ENCODE data around the gene ASIC2. TPM values are rescaled to one million over a fixed set of nuclear protein-coding genes. Genes with fewer than 3 reads are reported as not detected.

ASIC2 gene
- total RNA-seq, 2 experiments from 2014 or later: not detected

DNA sequence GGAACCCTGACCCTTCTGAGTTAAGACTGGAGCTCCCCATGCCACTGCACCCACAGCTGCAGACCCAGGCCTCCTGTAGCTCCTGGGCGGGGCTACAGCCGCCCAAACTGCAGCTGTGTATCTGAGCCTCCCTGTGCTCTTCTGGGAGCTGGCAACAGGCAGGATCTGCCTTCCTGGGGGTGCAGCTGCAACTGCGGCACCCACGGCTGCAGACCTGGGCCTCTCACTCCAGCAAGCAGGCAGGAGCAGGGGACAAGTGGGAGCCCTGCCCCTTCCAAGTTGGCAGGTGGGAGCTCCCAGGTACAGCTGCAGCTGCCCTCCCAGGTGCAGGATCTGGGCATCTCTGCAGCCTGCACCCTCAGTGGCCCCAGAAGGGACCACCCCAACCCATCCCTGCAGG is 259.9 kb downstream of the ASIC2 start:
- Histone ChIP-seq H3K27ac (ENCODE audit: low read depth in 1 of 2, low read length in 2 of 2) (no peak overlapping the region), H3K36me3 (ENCODE audit: insufficient read depth, low read length) (no peaks in the 10 kb centered on the region), H3K4me3 (ENCODE audit: low read length) (no peak overlapping the region), H3K4me1 (ENCODE audit: insufficient read depth, low read length) (no peaks in the 10 kb centered on the region), H3K27me3 (ENCODE audit: control insufficient read depth in 1 of 2, insufficient read depth in 2 of 2, low read length in 2 of 2) (peaks cover 15 to 24% of the 10 kb centered on the region in 2 experiments), H3K9me3 (ENCODE audit: control insufficient read depth in 1 of 2, insufficient read depth in 1 of 2, low read length in 2 of 2) (peaks cover 0 to 13% of the 10 kb centered on the region in 2 experiments)
- DNase-seq (no peak), ATAC-seq (ENCODE audit: poor library complexity) (no peak)
- no peak overlapping the region for H3K4me3 Mint-ChIP-seq
- CTCF ChIA-PET: no interaction called here
- no peaks in the 10 kb centered on the region for H3K36me3 Mint-ChIP-seq (ENCODE audit: low read depth)
- intact Hi-C loops (cut with DNase I, micrococcal nuclease): no loop called here
- TF ChIP-seq, protein P1, sequence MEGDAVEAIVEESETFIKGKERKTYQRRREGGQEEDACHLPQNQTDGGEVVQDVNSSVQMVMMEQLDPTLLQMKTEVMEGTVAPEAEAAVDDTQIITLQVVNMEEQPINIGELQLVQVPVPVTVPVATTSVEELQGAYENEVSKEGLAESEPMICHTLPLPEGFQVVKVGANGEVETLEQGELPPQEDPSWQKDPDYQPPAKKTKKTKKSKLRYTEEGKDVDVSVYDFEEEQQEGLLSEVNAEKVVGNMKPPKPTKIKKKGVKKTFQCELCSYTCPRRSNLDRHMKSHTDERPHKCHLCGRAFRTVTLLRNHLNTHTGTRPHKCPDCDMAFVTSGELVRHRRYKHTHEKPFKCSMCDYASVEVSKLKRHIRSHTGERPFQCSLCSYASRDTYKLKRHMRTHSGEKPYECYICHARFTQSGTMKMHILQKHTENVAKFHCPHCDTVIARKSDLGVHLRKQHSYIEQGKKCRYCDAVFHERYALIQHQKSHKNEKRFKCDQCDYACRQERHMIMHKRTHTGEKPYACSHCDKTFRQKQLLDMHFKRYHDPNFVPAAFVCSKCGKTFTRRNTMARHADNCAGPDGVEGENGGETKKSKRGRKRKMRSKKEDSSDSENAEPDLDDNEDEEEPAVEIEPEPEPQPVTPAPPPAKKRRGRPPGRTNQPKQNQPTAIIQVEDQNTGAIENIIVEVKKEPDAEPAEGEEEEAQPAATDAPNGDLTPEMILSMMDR (IDR thresholded peaks at IDR 0.05): no peak
- no peaks in the 10 kb centered on the region for H3K4me1 Mint-ChIP-seq (ENCODE audit: low read depth)
- POLR2A ChIA-PET: no interaction called here
- no peak overlapping the region for H3K27ac Mint-ChIP-seq
- peaks cover 2% of the 10 kb centered on the region for H3K9me3 Mint-ChIP-seq
- peaks cover 51% of the 10 kb centered on the region for H3K27me3 Mint-ChIP-seq

DNA sequence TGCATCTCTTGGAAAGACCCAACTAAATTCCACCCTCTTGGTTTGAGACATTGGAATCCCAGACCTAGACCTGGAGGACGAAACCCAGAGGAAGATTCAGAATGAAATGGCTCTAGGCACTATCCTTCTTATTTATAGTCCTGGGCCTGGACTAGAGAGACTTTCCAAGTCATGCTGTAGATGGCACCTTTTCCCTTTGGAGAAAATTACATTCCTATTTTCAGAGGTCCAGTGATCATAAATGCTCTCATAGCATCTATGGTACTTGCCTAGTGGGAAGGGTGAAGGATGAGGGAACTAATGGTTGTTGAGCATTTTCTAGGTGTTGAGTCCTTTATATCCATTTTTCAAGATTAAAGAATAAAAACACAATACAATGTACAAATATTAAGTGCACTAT is 264.3 kb downstream of the ASIC2 start:
- ATAC-seq (ENCODE audit: poor library complexity): no peak
- H3K9me3 Mint-ChIP-seq: no peaks in the 10 kb centered on the region
- H3K27ac ChIP-seq (ENCODE audit: low read depth in 1 of 2, low read length in 2 of 2): no peak overlapping the region
- no peak for DNase-seq
- POLR2A ChIA-PET: no interaction called here
- no peaks in the 10 kb centered on the region for H3K36me3 Mint-ChIP-seq (ENCODE audit: low read depth)
- H3K36me3 ChIP-seq (ENCODE audit: insufficient read depth, low read length): no peaks in the 10 kb centered on the region
- intact Hi-C loops (cut with DNase I, micrococcal nuclease): no loop called here
- H3K4me3 ChIP-seq (ENCODE audit: low read length): no peak overlapping the region
- TF ChIP-seq, protein P1 (IDR thresholded peaks at IDR 0.05): no peak
- peaks cover 8 to 11% of the 10 kb centered on the region in 2 experiments for H3K27me3 ChIP-seq (ENCODE audit: control insufficient read depth in 1 of 2, insufficient read depth in 2 of 2, low read length in 2 of 2)
- H3K4me1 Mint-ChIP-seq (ENCODE audit: low read depth): no peaks in the 10 kb centered on the region
- peaks cover 0 to 10% of the 10 kb centered on the region in 2 experiments for H3K9me3 ChIP-seq (ENCODE audit: control insufficient read depth in 1 of 2, insufficient read depth in 1 of 2, low read length in 2 of 2)
- H3K27me3 Mint-ChIP-seq: peaks cover 10% of the 10 kb centered on the region
- H3K4me1 ChIP-seq (ENCODE audit: insufficient read depth, low read length): no peaks in the 10 kb centered on the region
- H3K4me3 Mint-ChIP-seq: no peak overlapping the region
- CTCF ChIA-PET: no interaction called here
- H3K27ac Mint-ChIP-seq: no peak overlapping the region

DNA sequence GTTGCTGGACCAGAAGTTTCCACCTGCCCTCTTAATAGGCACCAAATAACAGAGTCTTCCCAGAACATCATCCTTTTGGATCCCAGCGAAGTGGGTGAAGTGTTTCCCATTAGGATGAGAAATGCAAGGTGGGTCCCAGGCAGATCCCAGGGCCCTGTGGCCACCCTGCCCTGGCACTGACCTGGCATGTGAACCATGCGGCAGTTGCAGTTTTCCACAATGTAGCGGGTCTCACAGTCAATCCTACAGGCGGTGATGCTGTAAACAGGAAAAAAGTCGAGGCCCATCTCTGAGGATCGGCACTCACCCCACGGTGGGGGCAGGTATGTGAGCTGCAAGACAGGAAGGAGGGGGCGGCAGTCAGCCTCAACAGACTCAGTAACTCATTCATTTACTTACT is 265.0 kb downstream of the ASIC2 start:
- no peak for ATAC-seq (ENCODE audit: poor library complexity)
- no peaks in the 10 kb centered on the region for H3K36me3 Mint-ChIP-seq (ENCODE audit: low read depth)
- no peak overlapping the region for H3K27ac ChIP-seq (ENCODE audit: low read depth in 1 of 2, low read length in 2 of 2)
- H3K4me1 ChIP-seq (ENCODE audit: insufficient read depth, low read length): no peaks in the 10 kb centered on the region
- H3K27me3 Mint-ChIP-seq: peaks cover 10% of the 10 kb centered on the region
- H3K27ac Mint-ChIP-seq: no peak overlapping the region
- no peaks in the 10 kb centered on the region for H3K4me1 Mint-ChIP-seq (ENCODE audit: low read depth)
- no peak for DNase-seq
- ChIA-PET POLR2A (no interaction called here), CTCF (no interaction called here)
- H3K9me3 ChIP-seq (ENCODE audit: control insufficient read depth in 1 of 2, insufficient read depth in 1 of 2, low read length in 2 of 2): peaks cover 0 to 3% of the 10 kb centered on the region in 2 experiments
- no peak overlapping the region for H3K4me3 ChIP-seq (ENCODE audit: low read length)
- H3K9me3 Mint-ChIP-seq: no peaks in the 10 kb centered on the region
- intact Hi-C loops (cut with DNase I, micrococcal nuclease): no loop called here
- H3K36me3 ChIP-seq (ENCODE audit: insufficient read depth, low read length): no peaks in the 10 kb centered on the region
- TF ChIP-seq, protein P1 (IDR thresholded peaks at IDR 0.05): no peak
- H3K27me3 ChIP-seq (ENCODE audit: control insufficient read depth in 1 of 2, insufficient read depth in 2 of 2, low read length in 2 of 2): peaks cover 5 to 7% of the 10 kb centered on the region in 2 experiments
- no peak overlapping the region for H3K4me3 Mint-ChIP-seq

All from CD4-positive, alpha-beta T cell (primary cell).